NCI-H128 (cell line): Measurements from ENCODE around the gene PRKCZ.
"Not testable (repeated sequence)": the region's sequence is repeated elsewhere in the genome, so short reads cannot be mapped to it uniquely, and the experiment has no call there.

Experiments used
- DNase-seq: peaks from one replicate; lab custom pipeline; 2025; ENCODE audit not compliant: unreplicated experiment; lab: John Stamatoyannopoulos, UW

PRKCZ gene

DNA sequence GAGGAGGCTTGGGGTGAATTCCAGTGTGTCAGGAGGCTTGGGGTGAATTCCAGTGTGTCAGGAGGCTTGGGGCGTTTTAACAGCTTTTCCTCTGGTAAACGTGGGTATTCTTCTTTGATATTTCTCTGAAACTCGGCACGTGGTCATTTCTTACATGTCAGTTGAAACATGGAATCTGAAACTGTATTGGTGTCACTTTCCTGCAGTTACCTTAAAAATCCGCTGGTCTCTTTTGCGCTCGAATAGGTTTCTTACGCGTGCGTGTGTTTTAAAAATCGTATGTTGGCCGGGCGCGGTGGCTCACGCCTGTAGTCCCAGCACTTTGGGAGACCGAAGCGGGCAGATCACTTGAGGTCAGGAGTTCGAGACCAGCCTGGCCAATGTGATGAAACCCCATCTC, 33.5 kb downstream of the PRKCZ start:
- DNase-seq, result no peak

DNA sequence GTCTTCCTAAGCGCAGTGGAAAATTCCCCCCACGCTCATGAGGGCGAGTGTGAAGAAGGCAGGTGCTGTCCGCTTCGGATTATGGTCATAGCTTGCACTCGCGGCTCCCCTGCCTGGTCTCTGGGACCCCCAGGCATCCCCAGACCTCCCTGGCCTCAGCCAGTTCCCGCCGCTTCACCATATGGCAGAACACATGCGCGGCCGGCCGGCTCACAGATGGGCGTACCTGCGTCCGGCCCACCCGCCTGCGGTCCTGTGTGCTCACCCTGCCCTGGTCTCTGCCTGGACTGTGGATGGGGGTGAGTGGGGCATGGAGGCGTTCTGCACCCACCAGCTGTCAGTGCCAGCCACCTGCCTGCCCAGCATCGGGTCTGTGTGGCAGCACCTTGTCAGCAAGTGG, 34.1 kb downstream of the PRKCZ start:
- DNase-seq, result no peak

DNA sequence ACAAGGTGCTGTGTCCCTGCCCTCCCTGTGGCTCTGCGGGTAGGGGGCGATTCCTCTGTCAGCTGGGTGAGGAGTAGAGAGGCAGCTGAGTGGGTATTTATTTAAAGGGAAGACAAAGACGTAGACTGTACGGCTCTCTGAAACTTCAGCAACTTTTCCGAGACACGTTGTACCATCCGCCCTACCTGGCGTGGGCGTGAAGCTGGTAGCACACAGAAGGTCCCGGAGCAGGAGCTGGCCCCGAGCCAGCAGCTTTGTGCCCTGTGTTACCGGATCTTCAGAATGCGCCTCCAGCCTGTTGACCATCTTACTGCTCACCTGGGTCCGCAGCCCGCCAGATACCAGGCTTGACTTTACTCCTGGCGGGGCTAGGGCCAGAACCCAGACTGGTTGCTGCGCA, 34.9 kb downstream of the PRKCZ start:
- DNase-seq, result no peak

DNA sequence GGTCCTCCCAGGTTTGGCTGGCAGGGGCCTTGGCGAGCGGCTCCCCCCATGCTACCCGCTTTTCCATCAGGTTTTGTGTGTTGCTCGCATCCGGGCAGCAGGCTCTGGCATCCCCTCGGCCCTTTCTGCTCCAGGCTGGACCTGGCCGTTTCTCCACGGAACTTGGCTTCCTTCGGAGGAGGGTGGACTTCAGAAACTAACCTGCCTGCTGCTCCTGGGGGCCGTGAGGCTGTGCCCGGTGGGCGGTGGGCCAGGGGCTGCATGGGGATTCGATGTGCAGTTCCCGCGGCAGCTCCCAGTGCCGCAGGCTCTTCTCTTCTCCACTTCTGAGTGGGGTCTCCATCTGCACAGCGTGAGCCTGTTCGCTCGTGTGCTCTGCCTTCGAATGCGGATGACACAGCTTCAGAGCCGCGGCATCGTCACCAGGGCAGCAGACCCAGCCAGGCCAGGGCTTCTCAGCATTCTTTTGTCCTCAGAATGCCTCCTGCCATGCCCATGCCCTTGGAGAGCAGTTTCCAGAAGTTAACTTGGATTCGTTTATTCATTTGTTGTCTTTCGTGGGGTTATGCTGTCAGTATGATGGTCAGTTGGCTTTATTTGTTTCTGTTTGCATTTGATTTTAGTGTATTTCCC, 36.4 kb downstream of the PRKCZ start:
- no peak for DNase-seq

DNA sequence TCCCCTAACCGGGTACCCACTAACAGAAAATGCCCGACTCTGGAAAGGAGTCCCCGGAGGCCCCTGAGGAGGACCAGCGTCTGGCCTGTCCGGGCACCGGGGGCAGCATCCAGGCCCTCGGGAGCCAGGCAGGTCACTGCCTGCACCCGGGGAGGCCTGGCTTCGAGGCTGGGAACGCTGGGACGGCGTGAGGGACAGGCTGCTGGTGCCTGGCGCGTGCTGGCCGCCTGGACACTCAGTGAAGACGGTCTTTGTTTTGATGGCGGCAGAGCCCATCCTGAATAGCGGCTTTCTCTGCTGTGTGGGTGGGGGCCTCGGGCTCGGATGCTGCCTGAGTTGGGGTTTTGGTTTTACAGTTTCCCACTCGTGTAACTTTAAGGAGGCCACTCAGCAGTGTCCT, 37.6 kb downstream of the PRKCZ start:
- no peak for DNase-seq

DNA sequence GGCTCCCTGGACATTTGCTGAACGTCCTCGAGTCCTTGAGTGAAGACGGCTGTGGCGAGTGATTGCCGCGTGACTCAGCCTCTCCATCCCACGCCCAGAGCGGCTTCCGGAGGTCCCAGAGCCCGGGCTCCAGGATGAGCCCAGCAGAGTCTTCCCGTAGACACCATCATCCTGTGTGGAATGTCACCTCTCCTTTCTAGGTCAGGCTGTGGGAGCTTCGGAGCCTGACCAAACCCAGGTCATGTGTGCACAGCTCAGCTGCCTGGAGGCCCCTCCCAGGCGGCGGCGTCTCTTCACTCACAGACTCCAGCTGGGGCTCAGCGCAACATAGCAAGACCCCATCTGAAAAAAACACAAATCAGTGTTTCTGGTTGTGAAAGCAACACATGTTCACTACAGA, 38.2 kb downstream of the PRKCZ start:
- no peak for DNase-seq

DNA sequence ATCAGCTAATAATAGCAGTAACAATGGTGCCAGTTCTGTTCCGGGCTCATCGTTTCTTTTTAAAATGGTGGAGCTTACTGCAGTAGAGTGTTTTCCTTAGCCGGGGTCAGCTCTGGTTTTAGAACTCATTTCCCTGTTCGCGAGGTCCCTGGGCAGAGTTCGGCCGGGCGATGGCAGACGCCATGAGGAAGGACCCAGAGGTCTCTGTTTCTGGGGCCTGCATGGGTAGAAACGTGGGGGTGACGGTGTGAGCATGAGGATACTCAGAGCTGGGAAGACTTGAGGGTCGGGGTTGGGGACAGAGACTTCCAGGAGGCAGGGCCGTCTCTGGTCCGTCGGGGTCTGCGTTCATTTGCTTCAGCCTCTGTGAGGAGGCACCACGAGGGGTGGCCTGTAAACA, 38.8 kb downstream of the PRKCZ start:
- DNase-seq, result no peak

DNA sequence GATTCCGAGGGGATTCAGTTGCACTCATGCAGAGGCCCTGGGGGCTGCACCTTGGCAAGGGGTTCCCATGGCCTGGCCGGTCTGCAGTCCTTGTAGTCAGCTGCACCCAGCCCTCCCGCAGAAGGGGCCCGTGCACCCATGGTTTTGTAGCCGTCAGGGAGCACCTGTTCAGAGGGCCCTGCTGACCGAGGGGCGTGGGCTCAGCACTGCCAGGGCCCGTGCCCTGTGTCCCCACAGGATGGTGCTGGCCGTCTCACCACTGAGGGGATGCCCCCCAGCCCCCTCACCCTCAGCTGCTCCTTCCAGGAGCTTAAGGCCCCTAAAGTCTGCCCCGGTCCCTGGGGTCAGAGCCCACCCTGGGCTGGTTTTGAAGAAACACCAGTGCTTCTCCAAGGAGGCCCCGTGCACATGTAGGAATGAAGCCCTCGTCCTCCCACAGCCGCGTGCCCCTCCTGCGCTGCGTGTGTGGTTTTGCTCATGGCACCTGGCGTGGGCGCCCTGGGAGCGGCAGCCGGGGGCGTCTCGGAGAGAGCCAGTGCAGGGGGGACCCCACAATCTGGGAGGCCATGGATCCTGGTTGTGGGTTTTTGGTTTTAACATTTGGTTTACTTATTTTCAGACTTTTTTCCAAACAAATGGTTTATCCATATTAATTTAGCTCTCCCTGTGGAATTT, 40.1 kb downstream of the PRKCZ start:
- DNase-seq, result no peak

DNA sequence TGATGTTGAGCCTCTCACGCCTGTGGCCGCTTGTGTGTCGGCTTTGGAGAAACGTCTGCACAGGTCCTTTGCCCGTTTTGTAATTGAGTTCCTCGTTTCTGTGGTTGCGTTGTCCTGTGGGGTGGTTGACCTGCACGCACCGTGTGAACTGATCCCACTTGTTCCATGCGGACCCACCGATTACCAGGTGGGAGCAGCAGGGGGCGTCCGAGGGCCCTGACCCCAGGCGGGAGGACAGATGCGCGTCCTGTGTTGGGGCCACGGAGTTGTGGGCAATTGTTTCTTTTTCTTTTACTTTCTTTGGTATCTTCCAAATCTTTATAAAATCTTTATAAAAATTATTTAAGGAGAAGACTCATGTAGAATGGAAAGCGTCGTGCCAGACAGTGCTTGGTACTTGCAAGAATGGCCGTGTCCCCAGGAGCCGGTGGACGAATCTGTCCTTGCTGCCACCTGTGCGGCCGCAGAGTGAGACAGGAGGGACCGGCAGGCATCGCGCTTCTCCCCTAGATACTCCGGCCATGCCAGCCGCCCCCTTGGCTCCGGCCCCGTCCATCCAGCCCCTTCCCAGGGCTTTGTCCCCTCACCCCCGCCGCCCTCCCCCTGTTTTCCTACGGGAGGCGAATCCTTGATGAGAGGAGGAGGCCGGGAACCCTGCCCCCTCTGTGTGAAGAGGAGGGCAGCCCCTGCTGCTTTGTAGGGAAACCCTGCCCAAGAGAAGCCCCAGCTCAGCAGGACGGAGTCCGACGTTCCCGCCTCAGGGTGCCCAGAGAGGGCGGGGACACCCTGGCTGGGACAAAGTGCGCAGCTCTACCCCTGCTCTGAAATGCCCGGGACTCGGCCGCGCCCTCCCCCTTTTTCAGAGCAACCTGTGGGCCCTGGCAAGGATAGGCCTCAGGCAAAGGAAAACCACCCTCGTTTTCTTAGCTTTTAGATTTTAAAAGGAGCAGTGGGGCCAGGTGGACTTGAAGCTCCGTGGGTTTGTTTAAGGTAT, 41.7 kb downstream of the PRKCZ start:
- DNase-seq, result no peak

DNA sequence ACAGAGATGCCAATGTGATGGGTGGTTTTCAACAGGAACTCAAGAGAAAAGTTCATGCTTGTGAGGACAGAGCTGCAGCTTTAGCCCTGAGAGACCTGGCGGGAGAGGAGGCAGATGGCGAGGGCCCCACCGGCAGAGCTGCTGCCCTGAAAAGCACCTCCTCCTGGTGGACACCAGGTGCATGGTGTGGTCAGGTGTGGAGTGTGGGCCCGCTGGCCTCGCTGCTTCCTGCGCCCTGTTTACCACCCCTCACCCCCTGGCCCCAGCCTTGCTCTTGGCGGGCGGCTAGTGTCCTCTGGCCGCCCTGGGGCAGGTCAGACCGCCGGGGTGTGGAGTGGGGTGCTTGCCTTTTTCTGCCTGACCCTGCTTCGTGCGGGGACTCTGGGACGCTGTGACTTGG, 42.8 kb downstream of the PRKCZ start:
- DNase-seq, result no peak

DNA sequence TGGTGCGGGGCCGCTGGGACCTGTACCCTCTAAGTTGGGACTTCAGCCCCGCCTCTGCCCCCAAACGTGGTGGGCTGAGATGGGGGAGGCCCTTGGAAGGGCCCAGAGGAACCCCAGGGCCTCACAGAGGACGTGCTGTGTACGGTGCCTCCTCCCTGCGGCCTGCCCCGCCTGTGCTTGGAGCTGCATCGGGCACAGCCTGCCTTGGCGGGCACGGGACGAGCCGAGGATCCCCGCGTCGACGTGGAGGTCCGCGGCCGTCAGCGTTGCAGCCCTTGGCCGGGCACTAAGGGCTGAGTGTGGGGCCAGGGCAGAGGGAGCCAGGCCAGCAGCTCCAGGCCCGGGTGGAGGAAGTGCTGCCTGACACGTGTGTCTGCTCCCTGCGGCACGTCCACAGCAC, 43.4 kb downstream of the PRKCZ start:
- DNase-seq, result no peak

DNA sequence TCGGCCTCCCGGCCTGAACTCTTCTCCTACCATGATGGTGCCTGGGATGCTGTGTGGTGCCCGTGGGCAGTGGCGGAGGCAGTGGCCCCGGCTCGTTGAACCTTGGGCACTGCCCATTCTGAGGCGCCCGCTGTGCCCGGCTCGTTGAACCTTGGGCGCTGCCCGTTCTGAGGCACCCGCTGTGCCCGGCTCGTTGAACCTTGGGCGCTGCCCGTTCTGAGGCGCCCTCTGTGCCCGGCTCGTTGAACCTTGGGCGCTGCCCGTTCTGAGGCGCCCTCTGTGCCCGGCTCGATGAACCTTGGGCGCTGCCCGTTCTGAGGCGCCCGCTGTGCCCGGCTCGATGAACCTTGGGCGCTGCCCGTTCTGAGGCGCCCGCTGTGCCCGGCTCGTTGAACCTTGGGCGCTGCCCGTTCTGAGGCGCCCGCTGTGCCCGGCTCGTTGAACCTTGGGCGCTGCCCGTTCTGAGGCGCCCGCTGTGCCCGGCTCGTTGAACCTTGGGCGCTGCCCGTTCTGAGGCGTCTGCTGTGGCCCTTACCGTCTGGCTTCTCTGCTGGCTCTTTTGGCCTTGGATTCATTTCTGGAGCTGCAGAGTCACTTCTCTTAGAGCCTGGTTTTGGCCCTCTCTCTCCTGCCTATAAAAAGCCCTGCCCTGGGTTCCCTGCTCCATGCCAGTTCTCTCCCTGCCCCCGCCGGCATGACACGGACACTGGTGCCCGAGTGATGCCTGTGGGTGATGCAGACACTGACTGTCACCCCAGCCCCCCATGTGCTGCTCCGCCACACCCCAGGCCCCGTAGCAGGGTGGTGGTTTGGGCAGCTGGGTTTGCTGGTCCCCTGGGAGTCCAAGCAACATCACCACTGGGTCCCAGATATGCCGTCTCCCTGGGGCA, 44.3 kb downstream of the PRKCZ start:
- not testable (repeated sequence) for DNase-seq

DNA sequence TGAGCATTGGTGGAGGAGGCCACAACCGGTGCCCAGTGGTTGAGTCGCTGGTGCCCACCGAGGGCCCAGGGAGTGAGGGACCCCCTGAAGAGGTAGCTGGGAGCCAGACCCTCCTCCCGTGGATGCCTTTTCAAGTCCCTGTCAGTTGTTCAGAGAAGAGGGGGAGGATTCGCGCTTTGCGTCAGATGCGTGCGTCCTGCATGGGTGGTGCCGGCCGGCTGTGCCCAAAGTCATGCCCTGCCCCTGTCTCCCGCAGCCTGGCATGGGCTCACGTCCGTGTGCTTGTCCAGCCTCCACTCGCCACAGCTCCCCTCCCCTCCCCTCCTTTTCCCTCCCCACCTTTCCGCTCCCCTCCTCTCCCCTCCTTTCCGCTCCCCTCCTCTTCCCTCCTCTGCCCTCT, 45.2 kb downstream of the PRKCZ start:
- no peak for DNase-seq

DNA sequence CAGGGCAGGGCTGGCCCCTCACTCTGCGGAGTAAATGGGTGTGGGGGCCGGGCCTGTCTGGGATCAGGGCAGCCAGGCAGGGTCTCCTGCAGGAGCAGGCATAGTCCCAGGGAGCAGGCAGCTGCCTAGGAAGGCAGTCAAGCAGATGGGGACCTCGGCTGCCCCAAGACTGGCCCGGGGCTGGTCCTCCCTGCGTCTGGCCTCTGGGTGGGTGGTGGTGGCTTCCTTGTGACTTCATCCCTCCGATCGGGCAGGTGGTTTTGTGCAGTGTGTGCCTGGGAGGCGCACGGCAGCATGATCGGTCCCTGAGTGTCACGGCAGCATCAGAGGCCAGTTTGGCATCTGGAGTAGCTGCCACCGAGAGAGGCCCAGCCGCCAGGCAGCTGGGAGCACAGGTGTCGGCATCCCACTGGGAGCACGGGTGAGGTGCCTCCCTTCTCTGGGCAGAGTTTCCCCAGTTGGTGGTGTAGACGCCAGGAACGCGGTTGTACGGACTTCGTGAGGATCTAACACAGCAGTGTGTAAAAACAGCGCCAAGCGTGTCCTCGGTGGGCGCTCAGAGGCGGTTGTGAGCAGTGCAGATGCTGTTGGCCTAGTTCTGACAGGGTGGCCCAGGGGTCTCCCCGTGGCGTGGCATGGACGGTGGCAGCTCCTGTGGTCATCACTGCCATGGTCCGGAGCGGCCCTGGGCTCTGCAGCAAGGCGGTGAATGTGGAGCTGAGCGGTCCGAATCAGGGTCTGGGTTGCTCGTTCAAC, 45.9 kb downstream of the PRKCZ start:
- no peak for DNase-seq

DNA sequence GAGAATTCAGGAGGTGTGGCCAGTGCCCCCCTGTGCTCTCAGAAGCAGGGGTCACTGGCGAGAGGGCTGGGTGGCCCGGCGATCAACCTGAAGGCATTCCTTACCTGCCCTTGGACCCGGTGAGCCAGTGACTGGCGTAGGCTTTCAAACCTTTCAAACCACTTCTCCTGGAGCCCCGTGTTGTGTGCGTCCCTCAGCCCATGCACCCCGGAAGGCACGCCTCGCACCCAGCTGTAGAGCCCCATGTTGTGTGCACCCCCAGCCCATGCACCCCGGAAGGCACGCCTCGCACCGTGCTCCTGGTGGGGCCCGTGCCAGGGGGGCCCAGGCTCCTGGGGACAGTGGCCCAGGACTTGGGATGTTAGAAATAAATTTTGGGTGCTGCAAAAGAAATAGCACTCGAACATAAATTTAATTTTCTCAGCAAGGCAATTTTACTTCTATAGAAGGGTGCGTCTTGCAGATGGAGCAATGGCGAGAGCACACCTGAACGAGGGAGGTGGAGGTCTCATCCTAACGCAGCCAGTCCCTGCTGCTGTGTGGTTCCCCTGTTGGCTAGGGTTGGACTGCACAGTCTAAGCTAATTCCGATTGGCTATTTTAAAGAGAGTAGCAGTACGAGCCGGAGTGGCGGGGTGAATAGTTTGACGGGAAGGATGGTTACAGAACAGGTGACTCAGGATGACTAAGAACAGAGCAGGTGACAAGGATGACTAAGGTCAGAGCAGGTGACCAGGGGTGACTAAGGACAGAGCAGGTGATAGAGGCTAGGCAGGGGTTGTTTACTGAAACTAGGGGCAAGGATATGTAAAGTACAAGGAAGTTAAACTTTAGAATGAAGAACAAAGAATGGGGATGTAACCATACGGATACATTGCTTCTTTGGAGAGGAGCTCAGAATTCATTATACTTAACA, 47.4 kb downstream of the PRKCZ start:
- DNase-seq, result no peak

DNA sequence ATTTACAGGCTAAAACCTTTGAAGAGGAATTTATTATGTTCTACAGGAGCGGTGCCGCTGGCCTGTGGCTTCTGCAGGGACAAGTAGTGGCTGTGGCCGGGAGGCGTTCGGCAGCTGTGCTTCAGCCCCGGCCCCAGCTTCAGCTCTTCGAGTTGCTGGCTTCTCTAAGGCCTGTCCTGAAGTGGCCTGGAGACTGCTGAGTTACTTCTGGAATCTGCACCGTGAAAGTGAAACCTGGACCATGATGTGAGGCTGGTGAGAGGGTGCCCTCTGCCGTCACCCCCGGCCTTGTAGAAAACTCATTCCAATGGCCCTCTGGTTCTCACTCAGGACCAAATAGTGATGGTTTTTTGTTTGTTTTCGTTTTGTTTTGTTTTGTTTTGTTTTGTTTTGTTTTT, 48.1 kb downstream of the PRKCZ start:
- DNase-seq, result no peak

DNA sequence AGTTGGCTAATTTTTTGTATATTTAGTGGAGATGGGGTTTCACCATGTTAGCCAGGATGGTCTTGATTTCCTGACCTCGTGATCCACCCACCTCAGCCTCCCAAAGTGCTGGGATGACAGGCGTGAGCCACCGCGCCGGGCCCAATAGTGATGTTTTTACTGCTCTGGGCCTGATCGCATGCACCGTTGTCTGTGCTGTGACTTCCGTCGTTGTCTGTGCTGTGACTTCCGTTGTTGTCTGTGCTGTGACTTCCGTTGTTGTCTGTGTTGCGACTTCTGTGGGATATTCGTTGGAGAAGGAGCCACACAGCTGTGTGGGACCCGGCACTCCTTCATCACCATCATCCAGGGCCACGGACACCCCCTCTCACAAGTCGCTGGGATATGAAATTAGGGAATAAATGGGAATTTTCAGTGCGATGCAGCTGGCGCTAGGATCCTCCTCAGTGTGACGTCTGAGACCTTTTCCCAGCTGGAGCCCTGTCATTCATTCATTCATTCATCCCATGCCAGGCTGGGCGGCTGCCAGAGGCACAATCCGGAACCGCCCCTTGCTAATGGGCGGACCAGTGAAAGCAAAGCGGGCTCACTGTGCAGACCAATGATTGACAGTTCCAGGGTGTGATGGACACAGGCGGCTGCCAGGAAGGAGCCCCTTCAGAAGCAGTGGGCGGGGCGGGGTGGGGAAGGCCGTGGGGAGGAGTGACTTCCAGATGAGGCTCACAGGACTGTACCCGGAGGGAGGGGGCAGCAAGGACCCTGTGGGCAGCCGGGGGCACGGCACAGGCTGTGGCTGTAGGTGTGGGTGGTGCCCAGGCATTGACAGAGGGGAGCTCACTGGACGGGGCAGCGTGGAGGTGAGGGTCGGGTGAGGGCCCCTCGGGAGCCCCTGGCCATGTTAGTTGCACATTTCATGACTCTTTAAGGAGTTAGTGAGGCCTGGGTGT, 48.9 kb downstream of the PRKCZ start:
- DNase-seq, result no peak
